ENCODE results near the gene TUBB1. TPM values are rescaled to one million over a fixed set of nuclear protein-coding genes. Genes with fewer than 3 reads are reported as not detected.

The TUBB1 gene
- total RNA-seq, 2 donors from 2014 or later: not detected

DNA sequence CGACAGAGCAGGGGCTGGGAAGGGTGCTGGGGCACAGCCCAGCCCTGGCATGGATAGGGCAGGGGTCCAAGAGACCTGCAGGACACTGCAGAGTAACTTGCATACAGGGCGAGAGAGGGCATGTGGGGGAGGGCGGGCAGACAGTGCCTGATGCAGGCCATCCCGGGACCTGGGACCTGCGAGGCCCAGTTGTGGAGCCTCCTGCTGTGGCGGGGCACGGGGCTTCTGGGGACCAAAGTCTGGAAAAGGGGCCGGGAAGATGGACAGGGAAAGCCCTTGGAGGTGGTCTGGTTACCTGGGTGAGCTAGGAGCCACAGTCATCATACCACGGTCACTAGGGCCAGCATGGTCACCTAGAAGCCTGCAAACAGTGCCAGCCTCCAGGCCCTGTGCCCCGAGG, 412 bp upstream of the TUBB1 start:
- no peaks in the 10 kb centered on the region for H3K9me3 ChIP-seq (ENCODE audit: control insufficient read depth, low read length)
- peaks cover 17% of the 10 kb centered on the region for H3K36me3 Mint-ChIP-seq (ENCODE audit: low read depth)
- no peak for DNase-seq
- no peaks in the 10 kb centered on the region for H3K4me1 ChIP-seq (ENCODE audit: control insufficient read depth, insufficient read depth, low read length)
- 88 to 94% methylated on average over 3 to 10 of the region's 10 CpGs for WGBS, 2 experiments (ENCODE audit: insufficient coverage in 1 of 2, insufficient read length in 1 of 2)
- H3K4me1 Mint-ChIP-seq: peaks cover 4% of the 10 kb centered on the region
- no peak overlapping the region for H3K27ac ChIP-seq (ENCODE audit: low read depth, low read length)
- no peak overlapping the region for H3K4me3 Mint-ChIP-seq
- H3K27ac Mint-ChIP-seq: no peak overlapping the region
- H3K27me3 ChIP-seq (ENCODE audit: control insufficient read depth, insufficient read depth, low read length, poor library complexity, severe bottlenecking): no peaks in the 10 kb centered on the region
- H3K9ac ChIP-seq (ENCODE audit: extremely low read depth, low read length, poor library complexity, severe bottlenecking): no peak overlapping the region
- no peak overlapping the region for H3K4me3 ChIP-seq (ENCODE audit: low read length)
- TF ChIP-seq, protein P1, sequence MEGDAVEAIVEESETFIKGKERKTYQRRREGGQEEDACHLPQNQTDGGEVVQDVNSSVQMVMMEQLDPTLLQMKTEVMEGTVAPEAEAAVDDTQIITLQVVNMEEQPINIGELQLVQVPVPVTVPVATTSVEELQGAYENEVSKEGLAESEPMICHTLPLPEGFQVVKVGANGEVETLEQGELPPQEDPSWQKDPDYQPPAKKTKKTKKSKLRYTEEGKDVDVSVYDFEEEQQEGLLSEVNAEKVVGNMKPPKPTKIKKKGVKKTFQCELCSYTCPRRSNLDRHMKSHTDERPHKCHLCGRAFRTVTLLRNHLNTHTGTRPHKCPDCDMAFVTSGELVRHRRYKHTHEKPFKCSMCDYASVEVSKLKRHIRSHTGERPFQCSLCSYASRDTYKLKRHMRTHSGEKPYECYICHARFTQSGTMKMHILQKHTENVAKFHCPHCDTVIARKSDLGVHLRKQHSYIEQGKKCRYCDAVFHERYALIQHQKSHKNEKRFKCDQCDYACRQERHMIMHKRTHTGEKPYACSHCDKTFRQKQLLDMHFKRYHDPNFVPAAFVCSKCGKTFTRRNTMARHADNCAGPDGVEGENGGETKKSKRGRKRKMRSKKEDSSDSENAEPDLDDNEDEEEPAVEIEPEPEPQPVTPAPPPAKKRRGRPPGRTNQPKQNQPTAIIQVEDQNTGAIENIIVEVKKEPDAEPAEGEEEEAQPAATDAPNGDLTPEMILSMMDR (conservative IDR thresholded peaks at IDR 0.05): no peak
- H3K9me3 Mint-ChIP-seq: no peaks in the 10 kb centered on the region
- H3K27me3 Mint-ChIP-seq (ENCODE audit: insufficient read depth): peaks cover 20% of the 10 kb centered on the region
- peaks cover 12% of the 10 kb centered on the region for H3K36me3 ChIP-seq (ENCODE audit: control insufficient read depth, insufficient read depth, low read length)

DNA sequence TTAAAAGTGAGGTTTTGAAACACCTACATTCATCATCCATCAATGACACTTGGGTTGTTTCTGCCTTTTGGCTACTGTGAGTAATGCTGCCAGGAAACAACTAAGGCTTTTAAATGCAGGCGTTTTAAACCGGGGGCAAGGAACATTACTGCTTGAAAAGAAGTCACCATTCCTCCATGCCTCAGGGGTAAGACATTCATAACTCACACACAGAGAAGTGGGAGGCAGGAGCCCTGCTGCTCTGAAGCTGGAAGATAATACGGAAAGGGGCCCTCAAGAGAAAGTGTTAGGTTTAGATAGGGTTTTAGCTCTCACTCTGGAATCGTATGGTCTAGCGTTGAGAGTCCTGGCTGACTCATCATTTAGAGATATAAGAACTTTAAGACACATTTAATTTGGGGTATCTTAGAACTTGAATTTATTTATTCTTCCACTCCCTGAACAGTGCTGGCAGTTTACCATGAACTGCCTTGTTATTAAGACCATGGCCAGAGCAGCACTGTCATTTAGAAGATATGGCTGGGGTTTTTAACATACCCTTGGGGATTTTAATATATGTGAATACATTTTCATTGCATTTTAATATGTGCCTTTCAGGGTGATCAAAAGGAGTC, 1.8 kb downstream of the TUBB1 start:
- Mint-ChIP-seq H3K36me3 (ENCODE audit: low read depth) (peaks cover 36% of the 10 kb centered on the region), H3K4me1 (peaks cover 4% of the 10 kb centered on the region), H3K9me3 (no peaks in the 10 kb centered on the region), H3K4me3 (no peak overlapping the region), H3K27me3 (ENCODE audit: insufficient read depth) (peaks cover 28% of the 10 kb centered on the region), H3K27ac (no peak overlapping the region)
- no peaks in the 10 kb centered on the region for H3K4me1 ChIP-seq (ENCODE audit: control insufficient read depth, insufficient read depth, low read length)
- TF ChIP-seq, protein P1 (conservative IDR thresholded peaks at IDR 0.05): no peak
- no peaks in the 10 kb centered on the region for H3K27me3 ChIP-seq (ENCODE audit: control insufficient read depth, insufficient read depth, low read length, poor library complexity, severe bottlenecking)
- H3K9me3 ChIP-seq (ENCODE audit: control insufficient read depth, low read length): no peaks in the 10 kb centered on the region
- peaks cover 33% of the 10 kb centered on the region for H3K36me3 ChIP-seq (ENCODE audit: control insufficient read depth, insufficient read depth, low read length)
- H3K9ac ChIP-seq (ENCODE audit: extremely low read depth, low read length, poor library complexity, severe bottlenecking): no peak overlapping the region
- no peak for DNase-seq
- H3K4me3 ChIP-seq (ENCODE audit: low read length): no peak overlapping the region
- WGBS, 2 experiments (ENCODE audit: insufficient coverage in 1 of 2, insufficient read length in 1 of 2): 50 to 51% methylated on average over 2 to 5 of the region's 5 CpGs
- H3K27ac ChIP-seq (ENCODE audit: low read depth, low read length): peak overlapping the region; percentile 87

DNA sequence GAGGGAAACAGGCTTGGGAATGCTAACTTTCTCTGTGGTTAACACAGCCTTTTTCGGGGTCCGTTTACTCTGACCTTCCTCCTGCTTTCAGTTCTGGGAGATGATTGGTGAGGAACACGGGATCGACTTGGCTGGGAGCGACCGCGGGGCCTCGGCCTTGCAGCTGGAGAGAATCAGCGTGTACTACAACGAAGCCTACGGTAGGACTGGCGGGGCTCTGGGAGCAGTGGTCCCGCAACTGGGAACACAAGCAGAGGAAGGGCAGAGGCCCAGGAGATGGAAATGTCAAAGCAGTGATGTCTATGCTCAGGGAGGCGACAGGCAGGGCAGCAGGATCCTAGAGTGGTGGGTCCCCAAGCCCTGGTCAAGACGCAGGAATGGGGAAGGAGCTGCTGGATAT, 3.5 kb downstream of the TUBB1 start:
- Histone ChIP-seq H3K27me3 (ENCODE audit: control insufficient read depth, insufficient read depth, low read length, poor library complexity, severe bottlenecking) (no peaks in the 10 kb centered on the region), H3K36me3 (ENCODE audit: control insufficient read depth, insufficient read depth, low read length) (peaks cover 46% of the 10 kb centered on the region), H3K9ac (ENCODE audit: extremely low read depth, low read length, poor library complexity, severe bottlenecking) (no peak overlapping the region), H3K4me1 (ENCODE audit: control insufficient read depth, insufficient read depth, low read length) (peaks cover 3% of the 10 kb centered on the region), H3K27ac (ENCODE audit: low read depth, low read length) (no peak overlapping the region), H3K4me3 (ENCODE audit: low read length) (no peak overlapping the region), H3K9me3 (ENCODE audit: control insufficient read depth, low read length) (no peaks in the 10 kb centered on the region)
- H3K27ac Mint-ChIP-seq: no peak overlapping the region
- WGBS, 2 experiments (ENCODE audit: insufficient coverage in 1 of 2, insufficient read length in 1 of 2): 94 to 95% methylated on average over 6 to 15 of the region's 15 CpGs
- H3K36me3 Mint-ChIP-seq (ENCODE audit: low read depth): peaks cover 53% of the 10 kb centered on the region
- H3K4me1 Mint-ChIP-seq: peaks cover 8% of the 10 kb centered on the region
- no peaks in the 10 kb centered on the region for H3K9me3 Mint-ChIP-seq
- peaks cover 41% of the 10 kb centered on the region for H3K27me3 Mint-ChIP-seq (ENCODE audit: insufficient read depth)
- no peak for DNase-seq
- H3K4me3 Mint-ChIP-seq: no peak overlapping the region
- TF ChIP-seq, protein P1 (conservative IDR thresholded peaks at IDR 0.05): no peak
